Keratinocyte (primary cell): ENCODE results near the gene RETN. TPM values are rescaled to one million over a fixed set of nuclear protein-coding genes. Genes with fewer than 3 reads are reported as not detected.

Experiments used
- DNase-seq: peaks from one replicate; pipeline ENCODE4 v3.0.0-alpha.2; 2011; ENCODE audit warnings: low read depth, missing footprints, low spot score
- FAIRE-seq: peaks from 2 replicates; lab custom pipeline; 2011; peaks lifted over from hg19 to GRCh38; lab: Jason Lieb, UNC
- H2AFZ ChIP-seq: 2 replicates; pipeline ENCODE4 v1.6.0; 2012; ENCODE audit warnings: low read length, control low read depth, inconsistent platforms; ENCODE audit not compliant: control insufficient read depth
- H3K27ac ChIP-seq: 2 replicates; pipeline ENCODE4 v1.5.1; 2011; ENCODE audit warnings: low read length; ENCODE audit not compliant: control insufficient read depth, insufficient read depth
- H3K27me3 ChIP-seq: 3 replicates; pipeline ENCODE4 v1.6.0; 2011; ENCODE audit warnings: low read length; ENCODE audit not compliant: control insufficient read depth, insufficient read depth; ENCODE audit errors: extremely low read depth
- H3K36me3 ChIP-seq, 2 experiments: 2 replicates in 1 of 2; 3 replicates in 1 of 2; pipeline ENCODE4 v1.5.1; 2011; ENCODE audit warnings: low read length in 2 of 2, mild to moderate bottlenecking in 1 of 2; ENCODE audit not compliant: control insufficient read depth in 2 of 2, insufficient read depth in 2 of 2; ENCODE audit errors: extremely low read depth in 1 of 2
- H3K4me1 ChIP-seq: 3 replicates; pipeline ENCODE4 v1.5.1; 2011; ENCODE audit warnings: low read length; ENCODE audit not compliant: control insufficient read depth, insufficient read depth; ENCODE audit errors: extremely low read depth
- H3K4me2 ChIP-seq: 3 replicates; pipeline ENCODE4 v1.6.0; 2011; ENCODE audit warnings: low read depth, low read length; ENCODE audit not compliant: control insufficient read depth, insufficient read depth; ENCODE audit errors: extremely low read depth
- H3K4me3 ChIP-seq, 3 experiments: fragments of 200-600 bp in 1 of 3; sonication (generic) in 1 of 3; 2 replicates in 2 of 3; 3 replicates in 1 of 3; pipeline ENCODE4 v1.5.1; 2011 to 2016; ENCODE audit warnings: low read length in 3 of 3, mild to moderate bottlenecking in 3 of 3, control low read depth in 2 of 3, inconsistent platforms in 1 of 3, low read depth in 1 of 3, mixed read lengths in 1 of 3, mixed run types in 1 of 3, moderate library complexity in 1 of 3; ENCODE audit not compliant: control insufficient read depth in 2 of 3, insufficient read depth in 2 of 3; ENCODE audit errors: extremely low read depth in 1 of 3
- H3K79me2 ChIP-seq: 2 replicates; pipeline ENCODE4 v1.6.0; 2012; ENCODE audit warnings: low read length; ENCODE audit not compliant: control insufficient read depth, insufficient read depth
- H3K9ac ChIP-seq: 3 replicates; pipeline ENCODE4 v1.6.0; 2011; ENCODE audit warnings: low read length; ENCODE audit not compliant: control insufficient read depth, insufficient read depth; ENCODE audit errors: extremely low read depth
- H3K9me1 ChIP-seq: 3 replicates; pipeline ENCODE4 v1.6.0; 2011; ENCODE audit warnings: low read length; ENCODE audit not compliant: control insufficient read depth, insufficient read depth; ENCODE audit errors: extremely low read depth
- H3K9me3 ChIP-seq: 2 replicates; pipeline ENCODE4 v1.5.1; 2012; ENCODE audit warnings: low read depth, low read length; ENCODE audit not compliant: control insufficient read depth
- H4K20me1 ChIP-seq: 3 replicates; pipeline ENCODE4 v1.6.0; 2011; ENCODE audit warnings: low read length; ENCODE audit not compliant: control insufficient read depth, insufficient read depth; ENCODE audit errors: extremely low read depth
- CTCF ChIP-seq, 3 experiments: IDR thresholded peaks in 1 of 3; conservative IDR thresholded peaks in 1 of 3; optimal IDR thresholded peaks in 1 of 3; 2 replicates in 2 of 3; 3 replicates in 1 of 3; pipeline versions ENCODE3 to v1.5.1; 2011; ENCODE audit warnings: low read length in 3 of 3, mild to moderate bottlenecking in 3 of 3, moderate library complexity in 2 of 3, control low read depth in 1 of 3, inconsistent platforms in 1 of 3; ENCODE audit not compliant: insufficient read depth in 2 of 3; ENCODE audit errors: extremely low read depth in 1 of 3
- EZH2 ChIP-seq: IDR thresholded peaks from one replicate; pipeline ENCODE4 v1.6.1; 2012; ENCODE audit warnings: inconsistent platforms, mild to moderate bottlenecking, low read length, moderate library complexity
- dilution Hi-C: fragments of 300-500 bp; cut with MboI; formaldehyde crosslinking; loops from one replicate; pipeline ENCODE4 v1.7.0; 2020; ENCODE audit warnings: low sequenced_read_pairs; ENCODE audit not compliant: extremely low pct_ligation_motif_present
- polyA plus RNA-seq, 5 experiments: library from polyadenylated mRNA; depleted of rRNA in 3 of 5; stranded (reverse) in 3 of 5; stranded (forward) in 1 of 5; unstranded in 1 of 5; fragments of >200 nt; gene quantifications; 1 replicate in 1 of 5; 2 replicates in 3 of 5; 3 replicates in 1 of 5; pipeline versions ENCODE4 v1.2.1 to v1.2.3, GENCODE V29; 2011 to 2012; ENCODE audit warnings: missing spikeins in 2 of 5, low read depth in 1 of 5, low replicate concordance in 1 of 5

RETN gene
- polyA plus RNA-seq, 1 donor (not counting 4 experiments of a cell fraction or from before 2014, with no cell fraction given): not detected

GRCh38 chr19:7623725-7624603, 44.9 kb upstream of the RETN start:
- peaks cover 19 to 22% of the 10 kb centered on the region in 2 experiments for H3K36me3 ChIP-seq
- no peak overlapping the region for H3K4me2 ChIP-seq
- H3K27ac ChIP-seq: no peak overlapping the region
- H3K4me3 ChIP-seq: no peak overlapping the region
- no peak overlapping the region for H2AFZ ChIP-seq
- no peaks in the 10 kb centered on the region for H4K20me1 ChIP-seq
- dilution Hi-C loops: no loop called here
- FAIRE-seq: no peak
- H3K27me3 ChIP-seq: no peaks in the 10 kb centered on the region
- DNase-seq: no peak
- H3K9ac ChIP-seq: no peak overlapping the region
- no peaks in the 10 kb centered on the region for H3K9me3 ChIP-seq
- H3K79me2 ChIP-seq: peaks cover 34% of the 10 kb centered on the region
- no peaks in the 10 kb centered on the region for H3K9me1 ChIP-seq
- H3K4me1 ChIP-seq: peaks cover 10% of the 10 kb centered on the region
- TF ChIP-seq CTCF (optimal IDR thresholded peaks at IDR 0.05 in 1 of 3, IDR thresholded peaks at IDR 0.05 in 1 of 3, conservative IDR thresholded peaks at IDR 0.05 in 1 of 3; ENCODE audit: extremely low read depth in 1 of 3, insufficient read depth in 2 of 3, low read length in 3 of 3) (no peak), EZH2 (no peak)

- Histone ChIP-seq H3K9ac (no peak overlapping the region), H3K4me3 (no peak overlapping the region), H2AFZ (no peak overlapping the region), H3K9me1 (no peaks in the 10 kb centered on the region), H3K27me3 (no peaks in the 10 kb centered on the region), H4K20me1 (no peaks in the 10 kb centered on the region), H3K79me2 (peaks cover 40% of the 10 kb centered on the region), H3K9me3 (no peaks in the 10 kb centered on the region), H3K4me1 (peaks cover 10% of the 10 kb centered on the region), H3K36me3 (peaks cover 19 to 22% of the 10 kb centered on the region in 2 experiments), H3K4me2 (no peak overlapping the region), H3K27ac (no peak overlapping the region)
- DNase-seq: no peak
- FAIRE-seq: no peak
- dilution Hi-C loops: no loop called here
- TF ChIP-seq CTCF (optimal IDR thresholded peaks at IDR 0.05 in 1 of 3, IDR thresholded peaks at IDR 0.05 in 1 of 3, conservative IDR thresholded peaks at IDR 0.05 in 1 of 3; ENCODE audit: extremely low read depth in 1 of 3, insufficient read depth in 2 of 3, low read length in 3 of 3) (no peak), EZH2 (no peak)
These were observed 44.0 kb upstream of the RETN start for GRCh38 chr19:7624810-7625209.
